ENCODE data around the gene DDX23. TPM values are rescaled to one million over a fixed set of nuclear protein-coding genes. Genes with fewer than 3 reads are reported as not detected.

DDX23 gene
- total and polyA plus RNA-seq, 12 donors: 17.0 to 44.7 (median 30.8) TPM

DNA sequence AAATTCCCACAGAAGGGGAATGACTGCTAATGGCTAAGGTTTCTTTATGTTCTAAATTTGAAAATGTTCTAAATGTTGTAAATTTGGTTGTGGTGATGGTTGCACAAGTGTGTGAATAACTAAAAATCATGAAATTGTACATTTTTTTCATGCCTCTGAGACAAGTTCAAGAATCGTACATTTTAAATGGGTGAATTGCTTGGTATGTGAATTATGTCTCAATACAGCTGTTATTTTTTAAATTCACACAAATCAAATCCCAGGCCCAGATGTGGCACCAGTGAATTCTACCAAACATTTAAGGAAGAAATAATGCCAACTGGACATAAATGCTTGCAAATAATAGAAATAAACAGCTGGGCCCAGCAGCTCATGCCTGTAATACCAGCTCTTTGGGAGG lies 42.3 kb upstream of the DDX23 start:
- Histone ChIP-seq H3K4me1 (peaks cover 0 to 11% (median 8%) of the 10 kb centered on the region in 9 donors), H3K27me3 (peaks cover 0 to 21% (median 10%) of the 10 kb centered on the region in 7 donors), H3K4me3 (no peak overlapping the region), H3K27ac (no peak overlapping the region), H3K9me3 (no peaks in the 10 kb centered on the region), H3K36me3 (no peaks in the 10 kb centered on the region)
- intact Hi-C loops (cut with DNase I): loop anchor here in 1 of 10 donors (5.0 kb wide), 1 partner anchor 37 kb away; no protein-coding TSS in a partner anchor
- ATAC-seq (no peak), DNase-seq (no peak)
- TF ChIP-seq, protein P1, sequence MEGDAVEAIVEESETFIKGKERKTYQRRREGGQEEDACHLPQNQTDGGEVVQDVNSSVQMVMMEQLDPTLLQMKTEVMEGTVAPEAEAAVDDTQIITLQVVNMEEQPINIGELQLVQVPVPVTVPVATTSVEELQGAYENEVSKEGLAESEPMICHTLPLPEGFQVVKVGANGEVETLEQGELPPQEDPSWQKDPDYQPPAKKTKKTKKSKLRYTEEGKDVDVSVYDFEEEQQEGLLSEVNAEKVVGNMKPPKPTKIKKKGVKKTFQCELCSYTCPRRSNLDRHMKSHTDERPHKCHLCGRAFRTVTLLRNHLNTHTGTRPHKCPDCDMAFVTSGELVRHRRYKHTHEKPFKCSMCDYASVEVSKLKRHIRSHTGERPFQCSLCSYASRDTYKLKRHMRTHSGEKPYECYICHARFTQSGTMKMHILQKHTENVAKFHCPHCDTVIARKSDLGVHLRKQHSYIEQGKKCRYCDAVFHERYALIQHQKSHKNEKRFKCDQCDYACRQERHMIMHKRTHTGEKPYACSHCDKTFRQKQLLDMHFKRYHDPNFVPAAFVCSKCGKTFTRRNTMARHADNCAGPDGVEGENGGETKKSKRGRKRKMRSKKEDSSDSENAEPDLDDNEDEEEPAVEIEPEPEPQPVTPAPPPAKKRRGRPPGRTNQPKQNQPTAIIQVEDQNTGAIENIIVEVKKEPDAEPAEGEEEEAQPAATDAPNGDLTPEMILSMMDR (IDR thresholded peaks at IDR 0.05): no peak
- WGBS, 2 donors: 66 to 90% methylated on average over 1 of the region's 1 CpG

DNA sequence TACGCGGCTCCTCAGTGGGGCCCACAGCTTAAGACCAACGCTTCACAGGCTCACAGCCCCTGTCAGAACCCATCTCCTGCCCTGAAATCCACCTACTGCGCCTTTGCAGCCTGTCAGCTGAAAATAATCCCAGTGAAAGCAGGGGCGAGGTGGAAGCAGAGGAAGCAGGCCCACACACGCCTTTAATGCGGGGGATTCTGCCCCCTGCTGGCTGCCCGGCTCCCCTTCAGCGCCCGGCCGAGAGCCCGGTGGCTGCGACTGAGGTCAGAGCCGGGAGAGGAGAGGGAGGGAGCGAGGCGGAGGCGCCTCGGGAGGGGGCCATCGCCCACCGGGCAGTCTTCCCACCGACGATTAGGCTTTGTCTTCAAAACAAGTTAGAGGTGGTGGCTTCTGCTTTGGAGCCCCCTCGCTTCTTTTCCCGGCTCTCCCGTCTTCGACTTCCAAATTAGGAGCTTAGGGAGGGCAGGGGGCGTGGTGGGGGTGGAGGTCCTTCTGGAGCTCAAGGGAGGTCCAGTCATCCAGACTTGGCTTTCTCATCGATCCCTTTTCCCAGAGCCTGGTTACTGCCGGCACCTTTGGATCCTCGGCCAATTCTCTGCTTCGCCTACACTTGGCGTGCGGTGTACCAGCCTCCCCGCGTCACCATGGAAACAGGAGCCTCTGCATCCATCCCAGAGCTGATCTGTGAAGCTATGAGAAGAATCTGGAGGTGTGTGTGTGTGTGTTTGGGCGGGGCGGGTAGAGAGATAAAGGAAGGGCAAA lies 38.9 kb upstream of the DDX23 start:
- peaks cover 0 to 11% (median 8%) of the 10 kb centered on the region in 9 donors for H3K4me1 ChIP-seq
- no peak overlapping the region for H3K27ac ChIP-seq
- TF ChIP-seq, protein P1 (IDR thresholded peaks at IDR 0.05): peak; percentile 84 to 98 (median 95)
- intact Hi-C loops (cut with DNase I): loop anchor here in 9 of 10 donors (1.0 to 5.0 kb wide), 5 partner anchors 34 to 38 kb away; partner anchors contain the start of gene DDX23 (in 1 of the 9)
- H3K4me3 ChIP-seq: peak overlapping the region in 8 of 10 donors; percentile 19 to 41 (median 35)
- no peaks in the 10 kb centered on the region for H3K9me3 ChIP-seq
- DNase-seq: peak; percentile 75 to 82
- ATAC-seq: peak; percentile 96 to 99 (median 98)
- H3K27me3 ChIP-seq: peaks cover 0 to 21% (median 5%) of the 10 kb centered on the region in 7 donors
- WGBS, 2 donors: 5% methylated on average over 37 of the region's 37 CpGs
- no peaks in the 10 kb centered on the region for H3K36me3 ChIP-seq

GRCh38 chr12:48889679-48890078 lies 37.7 kb upstream of the DDX23 start:
- ATAC-seq (no peak), DNase-seq (no peak)
- Histone ChIP-seq H3K4me1 (peaks cover 0 to 11% (median 8%) of the 10 kb centered on the region in 9 donors), H3K9me3 (no peaks in the 10 kb centered on the region), H3K27me3 (peaks cover 0 to 21% (median 5%) of the 10 kb centered on the region in 7 donors), H3K4me3 (no peak overlapping the region), H3K27ac (no peak overlapping the region), H3K36me3 (no peaks in the 10 kb centered on the region)
- TF ChIP-seq, protein P1 (IDR thresholded peaks at IDR 0.05): no peak
- intact Hi-C loops (cut with DNase I): loop anchor here (1.0 to 5.0 kb wide), 6 partner anchors 32 to 37 kb away; partner anchors contain the start of gene DDX23 (in 1 of the 10)
- WGBS, 2 donors: 91 to 93% methylated on average over 3 of the region's 3 CpGs

DNA sequence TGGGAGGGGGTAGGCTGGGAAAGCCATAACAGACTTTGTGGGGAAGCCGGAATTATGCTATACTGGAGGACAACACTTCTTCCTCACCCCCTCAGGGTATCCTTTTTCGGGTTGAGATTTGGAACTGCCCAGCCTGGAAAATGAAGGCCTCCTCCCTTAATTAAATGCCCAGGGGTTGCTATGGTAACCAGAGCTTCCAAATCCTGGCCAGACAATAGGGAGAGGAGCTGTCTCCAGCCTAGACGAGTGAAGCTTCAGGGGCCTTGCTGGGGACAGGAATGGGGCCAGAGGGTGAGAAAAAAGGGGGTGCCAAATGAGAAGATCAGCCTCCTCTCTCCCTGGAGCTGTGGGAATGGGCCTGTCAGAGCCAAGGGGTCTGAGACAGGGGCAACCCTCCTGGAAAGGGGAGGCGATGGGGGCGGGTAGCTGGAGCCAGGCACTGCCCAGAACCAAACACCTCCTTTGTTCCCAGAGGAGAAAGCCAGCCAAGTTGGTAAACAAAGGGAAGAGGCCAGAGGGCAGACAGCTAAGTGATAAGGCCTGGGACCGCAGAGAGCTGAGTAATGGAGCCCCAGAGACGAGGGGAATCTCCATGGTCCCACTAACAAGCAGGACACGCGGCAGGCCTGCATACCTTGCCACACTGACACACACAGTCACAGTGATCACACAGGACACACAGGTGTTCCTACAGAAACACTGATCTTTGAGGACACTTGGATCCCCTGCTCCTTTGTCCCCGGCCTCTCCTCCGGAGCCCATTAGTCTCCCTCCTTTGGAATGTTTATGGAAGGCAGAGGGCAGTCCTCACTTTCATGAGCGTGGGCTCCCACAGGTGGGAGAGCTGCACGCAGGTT lies 31.6 kb upstream of the DDX23 start:
- Histone ChIP-seq H3K9me3 (no peaks in the 10 kb centered on the region), H3K4me3 (no peak overlapping the region), H3K27me3 (peaks cover 0 to 34% (median 5%) of the 10 kb centered on the region in 7 donors), H3K27ac (peak overlapping the region in 4 of 10 donors; percentile 45 to 72 (median 58)), H3K4me1 (peaks cover 0 to 28% (median 14%) of the 10 kb centered on the region in 9 donors), H3K36me3 (no peaks in the 10 kb centered on the region)
- DNase-seq: no peak
- ATAC-seq: peak in 4 of 8 donors; percentile 27 to 53 (median 44)
- intact Hi-C loops (cut with DNase I): loop anchor here in 1 of 10 donors (2.0 kb wide), 1 partner anchor 19 kb away; the partner anchor contains the start of gene RND1
- TF ChIP-seq, protein P1 (IDR thresholded peaks at IDR 0.05): no peak
- 70 to 78% methylated on average over 13 of the region's 13 CpGs for WGBS, 2 donors

All from heart right ventricle (tissue), 16 donors.